Measurements from ENCODE around the gene KRTAP4-8.

GRCh38 chr17:41101586-41102259 lies 3.8 kb upstream of the KRTAP4-8 start, which contains the start of gene KRTAP4-16:
- TF ChIP-seq NR2C2 (CRISPR knock-in tag; IDR thresholded peaks at IDR 0.05) (no peak), CTCF (IDR thresholded peaks at IDR 0.05) (no peak), USF1 (CRISPR knock-in tag; IDR thresholded peaks at IDR 0.05) (no peak), ZSCAN18 (CRISPR knock-in tag; IDR thresholded peaks at IDR 0.05) (no peak), ETV6 (CRISPR knock-in tag; IDR thresholded peaks at IDR 0.05) (no peak), JUN (CRISPR knock-in tag; IDR thresholded peaks at IDR 0.05) (no peak), TCF7 (CRISPR knock-in tag; IDR thresholded peaks at IDR 0.05; ENCODE audit: low read depth) (no peak), GABPB1 (CRISPR knock-in tag; IDR thresholded peaks at IDR 0.05) (no peak), PRDM15 (CRISPR knock-in tag; IDR thresholded peaks at IDR 0.05) (no peak)
